SK-N-SH treated with all-trans-retinoic acid at 6 μM for 48 hours (cell line): Measurements from ENCODE around the gene NPC1.

Experiments used
- ESRRG ChIP-seq: fragments of 250-450 bp; sonication (Bioruptor Pico); IDR thresholded peaks from 2 replicates; pipeline ENCODE4 v1.6.1; 2021; ENCODE audit warnings: mild to moderate bottlenecking
- RARB ChIP-seq: fragments of 250-450 bp; sonication (Bioruptor Pico); IDR thresholded peaks from 2 replicates; pipeline ENCODE4 v1.8.0; 2021; ENCODE audit warnings: mild to moderate bottlenecking, moderate library complexity
- TCF4 ChIP-seq: fragments of 250-450 bp; sonication (Bioruptor Pico); IDR thresholded peaks from 2 replicates; pipeline ENCODE4 v1.8.0; 2021; ENCODE audit warnings: mild to moderate bottlenecking, moderate library complexity, borderline replicate concordance

- TF ChIP-seq ESRRG (CRISPR knock-in tag) = no peak
- no peak for TF ChIP-seq RARB
- no peak for TF ChIP-seq TCF4 (CRISPR knock-in tag)
Observed at GRCh38 chr18:23485386-23485785, 100.9 kb downstream of the NPC1 start.
